RWPE2 (cell line): ENCODE results near the gene FBXO33.

Source experiments
- ATAC-seq: fragments of 200-7000 bp; cut with Tn5 transposase; 3 replicates; pipeline ENCODE4 v1.9.1; 2021; ENCODE audit warnings: low read depth
- DNase-seq: peaks from one replicate; pipeline ENCODE4 v3.0.0-alpha.2; 2020; ENCODE audit warnings: low spot score
- H3K27ac ChIP-seq: fragments of 450-650 bp; 2 replicates; pipeline ENCODE4 v1.5.1; 2017; ENCODE audit warnings: mild to moderate bottlenecking; ENCODE audit not compliant: poor library complexity, severe bottlenecking
- H3K27me3 ChIP-seq: fragments of 250-450 bp; sonication (Bioruptor Pico); 2 replicates; pipeline ENCODE4 v1.5.1; 2021; ENCODE audit warnings: mild to moderate bottlenecking, moderate library complexity; ENCODE audit not compliant: insufficient read depth, poor library complexity, severe bottlenecking
- H3K36me3 ChIP-seq: fragments of 250-450 bp; sonication (Bioruptor Pico); 2 replicates; pipeline ENCODE4 v1.5.1; 2020; ENCODE audit warnings: low read depth, mild to moderate bottlenecking, moderate library complexity
- H3K4me1 ChIP-seq: fragments of 250-450 bp; sonication (Bioruptor Pico); 2 replicates; pipeline ENCODE4 v1.5.1; 2021; ENCODE audit warnings: mild to moderate bottlenecking, moderate library complexity; ENCODE audit not compliant: insufficient read depth, poor library complexity, severe bottlenecking
- H3K4me3 ChIP-seq: fragments of 250-450 bp; sonication (Bioruptor Pico); 2 replicates; pipeline ENCODE4 v1.5.1; 2021; ENCODE audit warnings: mild to moderate bottlenecking, moderate library complexity; ENCODE audit not compliant: severe bottlenecking
- H3K9me3 ChIP-seq: fragments of 250-450 bp; sonication (Bioruptor Pico); 2 replicates; pipeline ENCODE4 v1.5.1; 2021; ENCODE audit warnings: mild to moderate bottlenecking, moderate library complexity; ENCODE audit not compliant: severe bottlenecking
- TF ChIP-seq, protein P1 (sequence below): fragments of 450-650 bp; IDR thresholded peaks from one replicate; pipeline ENCODE4 v1.5.1; 2017; ENCODE audit warnings: mild to moderate bottlenecking, moderate library complexity; ENCODE audit not compliant: poor library complexity, severe bottlenecking

FBXO33 gene

DNA sequence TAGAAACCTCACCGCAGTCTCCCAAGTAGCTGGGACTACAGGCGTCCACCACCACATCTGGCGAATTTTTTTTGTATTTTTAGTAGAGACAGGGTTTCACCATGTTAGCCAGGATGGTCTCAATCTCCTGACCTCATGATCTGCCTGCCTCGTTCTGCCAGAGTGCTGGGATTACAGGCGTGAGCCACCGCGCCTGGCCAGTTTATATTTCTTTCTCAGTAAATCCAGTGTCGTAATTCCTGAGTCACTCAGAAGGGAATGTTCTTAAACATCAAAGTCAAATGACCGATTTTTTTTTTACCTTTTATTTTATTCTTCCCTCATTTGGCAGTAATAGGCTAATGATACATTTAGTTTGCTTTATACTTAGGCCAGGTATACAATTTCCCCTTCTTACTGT, 80.5 kb downstream of the FBXO33 start:
- DNase-seq (no peak), ATAC-seq (no peak)
- Histone ChIP-seq H3K4me1 (no peaks in the 10 kb centered on the region), H3K36me3 (peaks cover 29% of the 10 kb centered on the region), H3K4me3 (no peak overlapping the region), H3K27me3 (no peaks in the 10 kb centered on the region), H3K27ac (no peak overlapping the region), H3K9me3 (no peaks in the 10 kb centered on the region)
- TF ChIP-seq, protein P1, sequence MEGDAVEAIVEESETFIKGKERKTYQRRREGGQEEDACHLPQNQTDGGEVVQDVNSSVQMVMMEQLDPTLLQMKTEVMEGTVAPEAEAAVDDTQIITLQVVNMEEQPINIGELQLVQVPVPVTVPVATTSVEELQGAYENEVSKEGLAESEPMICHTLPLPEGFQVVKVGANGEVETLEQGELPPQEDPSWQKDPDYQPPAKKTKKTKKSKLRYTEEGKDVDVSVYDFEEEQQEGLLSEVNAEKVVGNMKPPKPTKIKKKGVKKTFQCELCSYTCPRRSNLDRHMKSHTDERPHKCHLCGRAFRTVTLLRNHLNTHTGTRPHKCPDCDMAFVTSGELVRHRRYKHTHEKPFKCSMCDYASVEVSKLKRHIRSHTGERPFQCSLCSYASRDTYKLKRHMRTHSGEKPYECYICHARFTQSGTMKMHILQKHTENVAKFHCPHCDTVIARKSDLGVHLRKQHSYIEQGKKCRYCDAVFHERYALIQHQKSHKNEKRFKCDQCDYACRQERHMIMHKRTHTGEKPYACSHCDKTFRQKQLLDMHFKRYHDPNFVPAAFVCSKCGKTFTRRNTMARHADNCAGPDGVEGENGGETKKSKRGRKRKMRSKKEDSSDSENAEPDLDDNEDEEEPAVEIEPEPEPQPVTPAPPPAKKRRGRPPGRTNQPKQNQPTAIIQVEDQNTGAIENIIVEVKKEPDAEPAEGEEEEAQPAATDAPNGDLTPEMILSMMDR = no peak

DNA sequence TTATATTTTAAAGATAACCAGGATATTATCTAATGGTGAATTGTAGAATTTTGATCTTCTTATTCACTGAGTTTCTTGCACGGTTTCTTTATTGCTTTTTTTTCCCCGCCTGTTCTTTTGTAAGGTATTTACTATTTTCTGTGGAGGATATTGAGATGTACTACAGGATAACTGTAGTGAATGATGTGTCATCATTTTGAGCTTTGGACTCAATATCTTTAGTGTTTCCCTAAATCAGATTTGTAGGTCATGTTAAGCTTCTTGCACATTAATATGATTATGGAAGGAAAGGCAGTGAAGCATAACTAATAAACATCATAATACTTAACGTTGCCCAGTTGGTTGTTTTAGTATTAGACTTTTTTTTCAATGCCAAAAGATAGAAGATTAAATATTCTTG, 81.4 kb downstream of the FBXO33 start:
- ATAC-seq (no peak), DNase-seq (no peak)

More for the DNA sequence above, 81.4 kb downstream of the FBXO33 start:
- H3K36me3 ChIP-seq = peaks cover 34% of the 10 kb centered on the region
- H3K9me3 ChIP-seq = no peaks in the 10 kb centered on the region
- H3K4me1 ChIP-seq = no peaks in the 10 kb centered on the region
- no peak overlapping the region for H3K4me3 ChIP-seq
- H3K27me3 ChIP-seq = no peaks in the 10 kb centered on the region
- H3K27ac ChIP-seq = no peak overlapping the region
- TF ChIP-seq, protein P1 = no peak
